Left colon (tissue), 2 donors: ENCODE data around the gene CDC25A. TPM values are rescaled to one million over a fixed set of nuclear protein-coding genes. Genes with fewer than 3 reads are reported as not detected.
A peak's percentile ranks its signal among the peaks of the same experiment; 100 is the strongest.
"Not testable (repeated sequence)": the region's sequence is repeated elsewhere in the genome, so short reads cannot be mapped to it uniquely, and the experiment has no call there.

Experiments used
- ATAC-seq: fragments of 200-7000 bp; cut with Tn5 transposase; one replicate; pipeline ENCODE4 v1.9.1; 2020; ENCODE audit warnings: mild to moderate bottlenecking, moderate library complexity
- DNase-seq, 2 donors: peaks; one replicate each; pipeline ENCODE4 v3.0.0-alpha.2; 2020
- intact Hi-C, 2 donors: fragments of 100-400 bp; cut with DNase I in 1 of 2; cut with micrococcal nuclease in 1 of 2; formaldehyde crosslinking; loops; one replicate each; pipeline versions ENCODE4 v1.11.2 to v1.14.0; 2022; cut with DNase I, micrococcal nuclease
- long read RNA-seq: library from polyadenylated mRNA; unstranded; transcript quantifications from one replicate; pipeline ENCODE4 v2.0.0, GENCODE V29; 2021
- total RNA-seq, 2 donors: library from RNA; stranded (reverse); fragmentation: NEBNext Ultra II Directional; extraction: Animal tissue kit (Norgen Biotek cat#: 25700); gene quantifications; one replicate each; pipeline ENCODE4 v1.2.1, GENCODE V29; 2021
- donor health status: DM: no; HTN: no; CAD: no.
- donor health status: DM: yes; HTN: yes; CAD: no.

CDC25A gene
- total RNA-seq: 1 to 10 TPM; 4.0 to 6.6 TPM
- long read RNA-seq, transcript CDC25A-201 (15 exons, 3,783 nt): major isoform, 6 of 10 reads
- long read RNA-seq, partial matches to known transcripts: 0 of 10 reads
- long read RNA-seq, other reads (novel, unspliced or antisense): 4 of 10 reads

DNA sequence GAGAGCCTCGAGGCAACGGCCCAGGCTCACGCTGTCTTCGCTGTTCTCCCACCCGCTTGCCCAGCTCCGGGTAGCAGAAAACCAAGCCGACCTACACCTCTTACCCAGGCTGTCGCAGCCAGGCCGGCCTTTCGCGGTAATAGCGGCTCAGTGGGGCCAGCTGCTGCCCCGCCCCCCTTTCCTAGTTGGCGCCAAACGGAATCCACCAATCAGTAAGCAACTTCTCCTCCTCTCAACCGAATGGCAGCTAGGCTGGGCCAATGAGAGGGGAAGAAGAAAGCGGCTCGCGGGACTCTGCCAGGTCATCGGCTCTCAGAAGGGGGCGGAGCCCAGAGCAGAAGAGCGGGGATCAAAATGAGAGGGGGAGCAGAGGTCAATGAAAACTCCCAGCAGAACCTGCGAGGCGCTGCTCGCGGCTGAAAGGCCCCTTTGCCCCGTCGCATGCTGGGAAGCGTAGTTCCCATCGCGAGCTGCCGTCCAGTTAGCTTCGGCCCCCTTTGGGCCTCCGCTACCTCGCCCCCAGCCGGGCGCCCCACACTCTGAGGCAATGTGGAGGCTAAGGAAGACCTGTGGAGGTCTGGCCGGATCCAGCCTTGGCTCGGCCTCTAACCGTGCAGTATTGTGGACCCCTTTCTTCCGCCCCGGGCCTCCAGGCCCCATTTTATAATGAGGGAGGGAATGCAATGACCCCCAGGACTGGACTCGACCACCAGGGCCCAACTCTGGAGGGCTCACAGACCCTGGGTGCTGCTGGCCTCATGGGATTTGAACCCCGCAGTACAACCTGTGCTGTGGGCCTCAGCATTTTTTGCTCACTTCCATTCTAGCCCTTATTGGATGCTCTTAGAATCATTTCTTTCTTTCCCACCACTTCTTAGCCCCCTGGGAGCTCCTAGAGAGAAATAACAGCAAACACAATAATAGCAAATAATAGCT is at the start of gene CDC25A:
TSS of gene CDC25A (minus strand) at position 152 of the 936 bp plus-strand sequence. CDS start 470 bp downstream, outside the sequence.
- ATAC-seq: peak; percentile 86
- DNase-seq: peak; percentile 95 to 99
- intact Hi-C loops: no loop called here

DNA sequence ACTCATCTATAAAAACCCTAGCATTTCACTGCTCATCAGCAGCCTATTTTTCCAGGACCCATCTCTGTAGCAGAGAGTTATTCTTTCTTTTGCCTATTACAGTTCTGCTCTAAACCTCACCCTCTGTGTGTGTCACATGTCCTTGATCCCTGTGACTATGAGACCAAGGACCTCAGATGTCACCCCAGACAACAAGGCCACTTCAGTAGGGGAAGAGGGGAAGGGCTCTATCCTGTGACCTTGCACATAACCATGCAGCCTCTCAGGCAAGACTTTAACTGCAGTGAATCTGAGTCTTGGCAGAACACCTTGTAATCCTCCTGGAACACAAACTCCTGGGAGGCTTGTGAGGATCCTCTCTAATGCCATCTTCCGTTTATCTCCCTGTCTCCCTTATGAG is 48.3 kb upstream of the CDC25A start:
- intact Hi-C loops: no loop called here
- DNase-seq: no peak
- ATAC-seq: no peak

DNA sequence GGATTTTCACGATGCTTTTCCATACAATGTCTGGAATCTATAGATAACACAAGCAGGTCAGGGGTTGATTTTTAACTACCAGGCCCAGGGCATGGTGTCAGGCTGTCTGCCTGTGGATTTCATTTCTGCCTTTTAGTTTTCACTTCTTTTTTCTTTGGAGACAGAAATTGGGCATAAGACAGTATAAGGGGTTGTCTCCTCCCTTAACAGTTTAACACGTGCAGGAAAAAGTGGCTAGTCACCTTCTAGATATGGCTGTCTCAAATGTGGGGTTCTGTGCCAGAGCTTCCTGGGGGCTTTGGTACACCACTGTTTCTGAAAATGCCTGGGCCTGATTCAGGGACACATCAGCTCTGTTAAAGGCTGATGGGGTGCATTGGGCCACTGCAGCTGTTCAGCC is 45.3 kb upstream of the CDC25A start:
- no peak for DNase-seq
- intact Hi-C loops: no loop called here
- ATAC-seq: no peak

DNA sequence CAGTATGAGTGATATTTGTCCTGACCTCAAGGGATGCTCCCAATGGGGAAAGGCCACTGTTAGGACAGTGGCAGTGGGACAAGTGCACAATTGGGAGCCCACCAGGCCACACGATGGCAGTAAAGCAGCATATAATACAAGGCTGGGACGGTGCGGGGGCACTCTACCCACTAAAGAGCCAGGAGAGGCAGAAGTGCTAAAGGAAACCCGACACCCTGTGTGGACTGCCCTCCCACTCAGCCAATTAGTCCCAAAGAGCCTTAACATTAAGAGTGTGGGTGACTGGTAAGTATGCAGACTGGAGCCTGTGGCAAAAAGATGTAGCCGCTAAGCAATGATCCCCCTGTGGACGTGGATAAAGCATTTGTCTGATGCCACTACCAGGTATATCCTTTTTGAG is 44.5 kb upstream of the CDC25A start:
- DNase-seq (peak; percentile 63 to 72), ATAC-seq (peak; percentile 84)
- intact Hi-C loops: no loop called here

DNA sequence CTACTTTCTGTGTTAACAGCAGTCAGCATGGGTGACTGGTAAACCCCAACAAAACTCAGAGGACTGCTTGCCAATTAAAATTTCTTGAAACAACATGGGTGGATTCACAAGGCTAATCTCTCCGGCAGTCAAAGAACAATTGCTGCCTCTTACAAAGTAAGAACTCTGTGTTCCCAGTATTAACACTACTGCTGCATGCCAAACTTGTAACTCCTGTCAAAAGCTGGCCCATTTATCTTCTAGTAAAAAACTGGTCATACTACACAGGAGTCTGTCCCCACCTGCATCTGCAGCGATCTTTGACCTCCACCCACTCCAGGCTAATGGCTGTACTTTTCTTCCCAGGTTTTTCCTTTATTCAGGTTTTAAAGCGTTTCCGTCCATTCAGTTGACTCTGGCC is 44.0 kb upstream of the CDC25A start:
- DNase-seq (no peak), ATAC-seq (peak; percentile 68)
- intact Hi-C loops: no loop called here

DNA sequence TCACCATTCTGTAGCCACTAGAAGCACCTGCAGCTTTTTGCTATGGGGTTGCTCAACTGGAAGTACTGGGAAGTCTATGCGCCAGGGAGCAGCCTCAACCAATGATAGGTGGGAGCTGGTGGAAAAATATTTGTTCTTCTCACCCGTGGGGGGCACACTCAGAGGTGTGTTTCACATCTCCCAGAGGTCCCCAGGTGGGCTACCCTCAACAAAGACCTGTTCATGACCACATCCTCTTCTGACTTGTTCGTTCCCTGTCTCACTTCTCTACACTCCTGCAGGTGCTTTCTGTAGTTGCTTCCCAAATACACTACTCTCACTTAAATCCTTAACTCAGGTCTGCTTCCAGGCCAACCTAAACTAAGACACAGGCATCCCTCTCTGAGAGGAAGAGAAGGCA is 38.7 kb upstream of the CDC25A start:
- ATAC-seq (no peak), DNase-seq (no peak)
- intact Hi-C loops: no loop called here

DNA sequence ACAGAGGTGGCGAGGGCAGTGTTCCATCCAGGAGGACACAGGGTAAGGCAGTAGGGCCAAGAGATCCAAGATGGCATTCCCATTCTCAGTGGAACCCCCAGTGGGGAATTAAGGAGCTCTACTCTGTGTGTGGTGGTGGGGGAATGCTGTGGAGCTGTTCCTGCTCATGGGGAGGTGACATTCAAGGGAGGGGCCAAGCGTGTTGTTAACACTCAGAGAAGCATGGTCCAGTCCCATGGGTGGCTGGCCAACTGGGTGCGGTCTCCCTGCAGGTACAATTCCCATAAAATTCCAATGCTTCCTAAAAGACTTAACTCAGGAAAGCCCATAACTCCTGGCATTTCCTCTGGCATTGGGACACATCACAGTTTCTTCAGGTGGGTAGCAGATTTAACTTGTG is 37.4 kb upstream of the CDC25A start:
- ATAC-seq (peak; percentile 75), DNase-seq (peak in 1 of 2 donors; percentile 56)
- intact Hi-C loops: no loop called here

DNA sequence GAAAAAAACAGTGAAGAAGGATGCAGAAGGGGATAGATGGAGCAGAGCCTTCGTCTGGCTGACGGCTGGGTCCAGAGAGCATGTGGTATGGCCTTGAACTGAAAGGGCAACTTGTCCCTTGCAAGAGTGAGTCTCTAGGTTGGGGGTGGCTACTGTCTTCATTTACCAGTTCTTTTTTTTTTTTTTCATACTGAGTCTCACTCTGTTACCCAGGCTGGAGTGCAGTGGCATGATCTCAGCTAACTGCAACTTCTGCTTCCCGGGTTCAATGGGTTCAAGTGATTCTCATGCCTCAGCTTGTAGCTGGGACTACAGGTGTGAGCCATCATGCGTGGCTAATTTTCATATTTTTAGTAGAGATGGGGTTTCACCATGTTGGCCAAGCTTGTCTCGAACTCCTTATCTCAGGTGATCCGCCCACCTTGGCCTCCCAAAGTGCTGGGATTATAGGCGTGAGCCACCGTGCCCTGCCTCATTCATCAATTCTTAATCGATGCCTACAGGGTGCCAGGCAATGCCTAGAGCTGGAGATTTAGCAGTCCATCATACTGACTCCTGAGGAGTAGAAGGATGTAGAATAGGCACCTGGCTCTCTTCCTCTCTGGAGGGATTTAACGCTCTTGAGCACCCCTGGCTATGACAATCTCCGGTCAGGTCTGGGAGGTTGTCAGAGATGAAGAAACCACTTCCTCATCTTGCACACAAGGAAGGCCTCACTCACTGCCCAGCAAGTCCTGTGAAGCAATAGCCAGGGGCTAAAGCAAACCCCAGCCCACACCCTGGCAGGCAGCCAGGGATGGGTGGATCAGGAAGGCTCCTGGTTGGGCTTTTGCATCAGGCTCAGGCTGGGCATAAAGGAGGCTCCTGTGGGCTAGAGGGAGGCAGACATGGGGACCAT is 34.6 kb upstream of the CDC25A start, which contains the start of gene CAMP:
TSS of gene CAMP (plus strand) at position 880 of the 898 bp plus-strand sequence. CDS start at position 897, 17 bp downstream.
- peak; percentile 44 for ATAC-seq

DNA sequence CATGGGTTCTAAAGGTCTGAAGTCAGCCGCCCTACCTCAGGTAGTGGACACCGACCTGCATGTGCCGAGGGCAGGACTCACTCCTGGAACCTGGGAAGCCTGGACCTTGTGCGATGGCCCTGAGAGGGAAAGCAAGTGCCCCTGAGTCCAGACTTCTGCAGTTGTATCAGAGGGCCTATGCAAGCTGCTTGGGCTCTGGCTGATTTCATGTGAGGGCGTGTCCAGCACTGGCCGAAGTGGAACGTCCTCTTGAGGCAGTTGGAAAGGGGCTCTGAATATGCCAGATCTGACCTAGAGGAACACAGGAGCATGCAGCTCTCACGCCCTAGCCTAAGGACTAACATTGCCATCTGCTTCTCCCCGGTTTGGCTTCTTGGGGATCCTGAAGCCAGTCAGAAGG is 32.5 kb upstream of the CDC25A start:
- ATAC-seq: no peak
- intact Hi-C loops: no loop called here
- DNase-seq: no peak

More for the DNA sequence above, 34.6 kb upstream of the CDC25A start, which contains the start of gene CAMP:
- DNase-seq: peak; percentile 39 to 58
- intact Hi-C loops: no loop called here

DNA sequence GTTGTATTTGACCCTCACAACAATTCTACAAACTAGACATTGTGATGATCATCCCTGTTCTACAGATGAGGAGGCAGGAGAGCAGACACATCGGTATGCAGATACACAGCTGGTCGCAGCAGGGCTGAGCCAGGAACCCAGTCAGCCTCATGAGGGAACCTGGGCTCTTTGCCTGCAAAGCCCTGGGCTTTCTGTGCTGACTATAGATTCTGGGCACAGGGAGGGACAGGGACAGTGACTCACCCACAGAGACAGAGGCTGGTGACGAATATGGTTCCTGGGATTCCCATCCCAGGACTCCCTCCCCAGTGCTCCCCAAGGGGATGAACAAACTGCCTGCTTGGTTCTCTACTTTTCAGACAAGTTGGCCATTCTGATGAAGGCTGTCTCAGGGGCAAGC is 31.3 kb upstream of the CDC25A start:
- no peak for ATAC-seq
- intact Hi-C loops: no loop called here

DNA sequence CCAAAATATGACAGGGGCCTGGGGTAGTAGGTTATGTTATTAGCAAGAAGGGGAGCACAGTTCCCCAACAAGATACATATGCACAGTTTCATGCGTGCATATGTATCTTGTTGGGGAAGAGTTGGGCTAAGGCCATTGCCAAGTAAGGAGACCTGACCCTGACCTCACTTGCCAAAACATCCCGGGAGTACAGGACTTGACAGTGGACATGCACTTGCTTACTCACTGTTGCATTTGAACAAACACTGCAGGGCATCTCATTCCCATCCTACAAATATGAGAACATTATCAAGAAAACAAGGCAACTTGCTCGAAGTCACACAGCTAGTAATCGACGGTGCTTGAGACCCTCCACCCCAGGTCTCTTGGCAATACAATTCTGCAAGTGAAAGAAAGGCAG is 30.3 kb upstream of the CDC25A start:
- ATAC-seq: no peak
- intact Hi-C loops: no loop called here

More for the DNA sequence above, 31.3 kb upstream of the CDC25A start:
- no peak for DNase-seq

DNA sequence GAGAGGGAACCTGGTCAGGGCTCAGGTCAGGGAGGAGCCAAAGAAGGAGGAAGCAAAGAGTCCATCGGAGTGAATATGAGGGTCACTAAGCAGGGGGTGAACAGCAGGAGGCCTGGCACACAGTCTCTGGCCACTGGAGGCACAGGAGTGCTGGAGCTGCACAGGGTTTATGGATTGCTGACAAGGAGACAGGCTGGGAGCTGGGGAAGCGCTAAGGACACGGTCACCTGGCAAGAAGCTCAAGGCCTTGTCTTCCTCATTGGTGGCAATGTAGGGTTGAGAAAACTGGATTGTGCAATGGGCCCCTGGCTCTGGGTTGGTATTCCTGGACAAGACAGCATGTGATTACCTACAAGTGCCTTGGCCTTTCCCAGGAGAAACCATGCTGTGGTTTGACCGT is 29.2 kb upstream of the CDC25A start:
- intact Hi-C loops: no loop called here
- no peak for ATAC-seq
- DNase-seq: no peak

More for the DNA sequence above, 30.3 kb upstream of the CDC25A start:
- DNase-seq: no peak

DNA sequence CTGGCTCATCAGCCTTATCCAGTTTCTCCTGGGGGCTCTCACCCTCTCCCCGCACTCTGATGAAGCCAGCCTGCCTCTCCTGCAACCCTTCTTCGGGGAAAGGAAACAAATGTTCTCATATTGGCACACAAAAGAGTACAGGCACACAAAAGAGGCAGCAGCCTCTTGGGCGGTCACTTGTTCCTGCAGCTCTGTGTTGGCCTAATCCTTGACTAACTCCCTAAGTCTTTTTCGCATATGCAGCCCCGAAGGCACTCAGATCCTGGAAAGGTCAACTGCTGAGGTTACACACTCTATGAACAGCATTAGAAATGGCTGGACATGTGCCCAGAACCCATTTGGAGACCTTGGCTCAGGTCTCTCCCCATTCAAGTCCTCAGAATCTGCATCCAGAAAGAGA is 27.7 kb upstream of the CDC25A start:
- DNase-seq (peak in 1 of 2 donors; percentile 38), ATAC-seq (no peak)
- intact Hi-C loops: no loop called here

DNA sequence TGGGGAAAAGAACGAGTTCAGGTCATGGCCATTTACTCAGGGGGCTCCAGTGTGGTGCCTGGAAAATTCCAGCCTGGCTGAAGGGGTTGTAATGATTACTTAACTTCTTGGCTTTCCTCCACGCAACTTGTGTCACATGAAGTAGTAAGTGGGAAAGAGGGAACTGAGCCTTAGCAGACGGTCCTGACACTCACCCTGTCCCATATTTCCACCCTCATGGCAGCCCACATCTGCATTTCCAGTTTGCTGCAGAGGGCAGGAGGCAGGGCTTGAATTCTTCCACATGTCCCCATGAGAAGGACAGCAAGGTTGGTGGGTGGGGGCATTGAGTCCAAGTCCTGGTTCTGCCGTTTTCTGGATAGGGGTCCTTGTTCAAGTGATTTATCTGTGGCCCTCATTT is 27.2 kb upstream of the CDC25A start:
- intact Hi-C loops: no loop called here
- ATAC-seq: peak; percentile 20

DNA sequence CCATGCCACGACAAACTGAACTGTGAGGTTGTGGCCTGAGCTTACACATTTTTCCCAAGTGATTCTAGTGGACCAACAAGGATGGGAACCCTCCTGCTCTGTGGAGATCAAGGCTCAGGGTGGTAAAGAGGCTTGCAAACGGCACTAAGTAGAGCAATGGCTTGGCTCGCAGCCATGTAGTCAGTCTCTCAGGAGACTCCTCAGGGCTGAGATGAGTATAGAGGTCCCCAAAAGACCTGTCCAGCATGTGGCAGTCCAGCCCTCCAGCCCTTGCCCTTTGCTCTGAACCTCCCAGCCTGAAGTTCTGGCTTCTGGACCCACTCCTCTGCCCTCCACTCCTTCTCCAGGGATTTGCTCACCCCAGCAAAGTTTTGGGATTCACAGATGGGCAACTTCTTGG is 26.8 kb upstream of the CDC25A start:
- DNase-seq (peak in 1 of 2 donors; percentile 22), ATAC-seq (no peak)
- intact Hi-C loops: no loop called here

More for the DNA sequence above, 27.2 kb upstream of the CDC25A start:
- DNase-seq: no peak

DNA sequence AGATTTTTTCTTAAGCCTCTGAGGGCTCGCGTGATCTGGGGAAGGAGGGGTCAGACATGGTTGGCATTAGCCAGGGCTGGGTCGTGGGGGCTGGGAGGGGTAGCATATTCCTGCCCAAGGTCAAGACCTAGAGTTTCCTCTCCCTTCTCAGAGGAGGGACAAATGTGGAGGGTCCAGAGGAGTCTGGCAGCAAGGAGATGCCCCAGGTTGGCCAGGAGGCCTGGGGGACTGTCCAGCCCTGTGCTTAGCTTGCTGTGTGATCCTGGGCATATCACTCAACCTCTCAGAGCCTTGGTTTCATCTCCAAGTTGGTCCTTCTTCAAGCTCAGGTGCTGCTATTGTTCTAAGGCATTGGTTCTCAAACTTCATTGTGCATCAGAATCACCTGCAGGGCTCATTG is 26.0 kb upstream of the CDC25A start:
- no peak for ATAC-seq
- intact Hi-C loops: no loop called here
- DNase-seq: no peak

DNA sequence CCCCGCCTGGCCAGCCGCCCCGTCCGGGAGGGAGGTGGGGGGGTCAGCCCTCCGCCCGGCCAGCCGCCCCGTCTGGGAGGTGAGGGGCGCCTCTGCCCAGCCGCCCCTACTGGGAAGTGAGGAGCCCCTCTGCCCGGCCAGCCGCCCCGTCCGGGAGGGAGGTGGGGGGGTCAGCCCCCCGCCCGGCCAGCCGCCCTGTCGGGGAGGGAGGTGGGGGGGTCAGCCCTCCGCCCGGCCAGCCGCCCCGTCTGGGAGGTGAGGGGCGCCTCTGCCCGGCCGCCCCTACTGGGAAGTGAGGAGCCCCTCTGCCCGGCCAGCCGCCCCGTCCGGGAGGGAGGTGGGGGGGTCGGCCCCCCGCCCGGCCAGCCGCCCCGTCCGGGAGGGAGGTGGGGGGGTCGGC is 23.6 kb upstream of the CDC25A start:
- intact Hi-C loops, ATAC-seq, DNase-seq: not testable (repeated sequence)

DNA sequence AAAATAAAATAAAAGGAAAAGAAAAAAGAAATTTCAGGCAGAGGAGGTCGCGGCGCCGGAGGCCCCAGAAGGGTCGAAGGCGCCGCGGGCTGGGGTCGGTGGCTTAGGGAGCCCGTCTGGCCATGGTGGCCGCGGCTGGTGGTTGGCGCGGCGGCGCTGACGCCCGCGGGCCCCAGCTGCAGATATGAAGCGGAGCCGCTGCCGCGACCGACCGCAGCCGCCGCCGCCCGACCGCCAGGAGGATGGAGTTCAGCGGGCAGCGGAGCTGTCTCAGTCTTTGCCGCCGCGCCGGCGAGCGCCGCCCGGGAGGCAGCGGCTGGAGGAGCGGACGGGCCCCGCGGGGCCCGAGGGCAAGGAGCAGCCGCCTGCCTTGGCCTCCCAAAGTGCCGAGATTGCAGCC is 22.3 kb upstream of the CDC25A start:
- intact Hi-C loops, DNase-seq, ATAC-seq: not testable (repeated sequence)

DNA sequence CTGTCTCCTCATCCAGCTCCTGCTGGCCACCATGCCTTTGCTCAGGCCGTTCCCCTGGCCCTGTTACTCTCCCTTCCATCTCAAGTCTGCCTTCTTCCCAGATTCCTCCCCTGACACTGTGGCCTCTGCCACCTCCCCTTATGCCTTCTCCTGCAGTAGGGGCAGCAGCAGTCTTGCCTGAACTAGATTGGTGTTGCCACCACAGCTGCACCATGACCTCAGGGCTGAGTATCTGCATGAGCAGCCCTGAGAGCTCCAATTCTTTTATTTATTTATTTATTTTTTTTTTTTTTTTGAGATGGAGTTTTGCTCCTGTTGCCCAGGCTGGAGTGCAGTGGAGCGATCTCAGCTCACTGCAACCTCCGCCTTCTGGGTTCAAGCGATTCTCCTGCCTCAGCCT is 21.2 kb upstream of the CDC25A start:
- DNase-seq (no peak), ATAC-seq (no peak)
- intact Hi-C loops: no loop called here
